Progenitor cell of endocrine pancreas (in vitro differentiated cells): ENCODE results near the gene TMC5. TPM values are rescaled to one million over a fixed set of nuclear protein-coding genes. Genes with fewer than 3 reads are reported as not detected.

Experiments
- DNase-seq: peaks from one replicate; pipeline ENCODE4 v3.0.0; 2021; ENCODE audit warnings: low spot score; ENCODE audit not compliant: unreplicated experiment
- H3K27ac Mint-ChIP-seq: 2 replicates; pipeline ENCODE4 v1.8.0; 2021; ENCODE audit warnings: mild to moderate bottlenecking, moderate library complexity, mixed read lengths
- H3K27me3 Mint-ChIP-seq: 2 replicates; pipeline ENCODE4 v1.8.0; 2021; ENCODE audit warnings: mixed read lengths
- H3K36me3 Mint-ChIP-seq: 2 replicates; pipeline ENCODE4 v1.8.0; 2022; ENCODE audit warnings: mixed read lengths; ENCODE audit not compliant: insufficient read depth
- H3K4me1 Mint-ChIP-seq: 2 replicates; pipeline ENCODE4 v1.8.0; 2021; ENCODE audit warnings: low read depth, mixed read lengths
- H3K4me3 Mint-ChIP-seq: 2 replicates; pipeline ENCODE4 v1.8.0; 2021; ENCODE audit warnings: low read depth, mild to moderate bottlenecking, moderate library complexity, mixed read lengths
- H3K9me3 Mint-ChIP-seq: 2 replicates; pipeline ENCODE4 v1.8.0; 2021; ENCODE audit warnings: low read depth, mixed read lengths
- total RNA-seq: library from RNA; stranded (reverse); gene quantifications from 2 replicates; pipeline ENCODE4 v1.2.1, GENCODE V29; 2021
- TF ChIP-seq, protein P1 (sequence below): fragments of 200-600 bp; sonication (generic); IDR thresholded peaks from one replicate; pipeline ENCODE4 v1.5.0; 2021; ENCODE audit warnings: antibody characterized with exemption, mild to moderate bottlenecking; ENCODE audit not compliant: unreplicated experiment

The TMC5 gene
- total RNA-seq, 1 donor from 2014 or later = 9.9 TPM

DNA sequence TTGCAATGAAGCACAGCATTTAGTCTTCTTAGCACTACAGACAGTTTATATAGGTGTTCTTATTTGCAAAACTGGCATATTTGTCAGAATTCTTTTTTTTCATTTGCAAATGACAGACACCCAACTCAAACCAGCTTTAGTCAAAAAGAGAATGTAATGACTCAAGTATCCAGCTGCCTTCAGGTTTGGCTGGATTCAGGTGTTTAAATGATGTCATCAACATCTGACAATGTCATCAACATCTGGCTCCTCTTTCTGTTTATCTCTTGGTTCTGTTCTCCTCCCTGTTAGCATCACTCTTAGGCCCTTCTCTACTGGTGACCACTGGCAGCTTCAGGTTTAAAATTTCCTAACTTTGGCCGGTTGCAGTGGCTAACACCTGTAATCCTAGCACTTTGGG lies 18.9 kb downstream of the TMC5 start:
- no peak for DNase-seq
- no peak overlapping the region for H3K4me3 Mint-ChIP-seq
- H3K4me1 Mint-ChIP-seq = peaks cover 14% of the 10 kb centered on the region
- TF ChIP-seq, protein P1, sequence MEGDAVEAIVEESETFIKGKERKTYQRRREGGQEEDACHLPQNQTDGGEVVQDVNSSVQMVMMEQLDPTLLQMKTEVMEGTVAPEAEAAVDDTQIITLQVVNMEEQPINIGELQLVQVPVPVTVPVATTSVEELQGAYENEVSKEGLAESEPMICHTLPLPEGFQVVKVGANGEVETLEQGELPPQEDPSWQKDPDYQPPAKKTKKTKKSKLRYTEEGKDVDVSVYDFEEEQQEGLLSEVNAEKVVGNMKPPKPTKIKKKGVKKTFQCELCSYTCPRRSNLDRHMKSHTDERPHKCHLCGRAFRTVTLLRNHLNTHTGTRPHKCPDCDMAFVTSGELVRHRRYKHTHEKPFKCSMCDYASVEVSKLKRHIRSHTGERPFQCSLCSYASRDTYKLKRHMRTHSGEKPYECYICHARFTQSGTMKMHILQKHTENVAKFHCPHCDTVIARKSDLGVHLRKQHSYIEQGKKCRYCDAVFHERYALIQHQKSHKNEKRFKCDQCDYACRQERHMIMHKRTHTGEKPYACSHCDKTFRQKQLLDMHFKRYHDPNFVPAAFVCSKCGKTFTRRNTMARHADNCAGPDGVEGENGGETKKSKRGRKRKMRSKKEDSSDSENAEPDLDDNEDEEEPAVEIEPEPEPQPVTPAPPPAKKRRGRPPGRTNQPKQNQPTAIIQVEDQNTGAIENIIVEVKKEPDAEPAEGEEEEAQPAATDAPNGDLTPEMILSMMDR = no peak
- peaks cover 12% of the 10 kb centered on the region for H3K36me3 Mint-ChIP-seq
- no peaks in the 10 kb centered on the region for H3K9me3 Mint-ChIP-seq
- H3K27ac Mint-ChIP-seq = no peak overlapping the region
- no peaks in the 10 kb centered on the region for H3K27me3 Mint-ChIP-seq

- no peaks in the 10 kb centered on the region for H3K27me3 Mint-ChIP-seq
- TF ChIP-seq, protein P1 = no peak
- peaks cover 12% of the 10 kb centered on the region for H3K36me3 Mint-ChIP-seq
- no peaks in the 10 kb centered on the region for H3K9me3 Mint-ChIP-seq
- H3K4me3 Mint-ChIP-seq = no peak overlapping the region
- H3K4me1 Mint-ChIP-seq = peaks cover 12% of the 10 kb centered on the region
- H3K27ac Mint-ChIP-seq = no peak overlapping the region
- no peak for DNase-seq
Observed at GRCh38 chr16:19437280-19437679, 19.6 kb downstream of the TMC5 start.

GRCh38 chr16:19438739-19439138 lies 21.1 kb downstream of the TMC5 start:
- DNase-seq = no peak
- Mint-ChIP-seq H3K4me3 (no peak overlapping the region), H3K4me1 (peaks cover under 1% of the 10 kb centered on the region), H3K27ac (no peak overlapping the region), H3K27me3 (no peaks in the 10 kb centered on the region), H3K36me3 (peaks cover 17% of the 10 kb centered on the region), H3K9me3 (peaks cover 3% of the 10 kb centered on the region)
- TF ChIP-seq, protein P1 = no peak

DNA sequence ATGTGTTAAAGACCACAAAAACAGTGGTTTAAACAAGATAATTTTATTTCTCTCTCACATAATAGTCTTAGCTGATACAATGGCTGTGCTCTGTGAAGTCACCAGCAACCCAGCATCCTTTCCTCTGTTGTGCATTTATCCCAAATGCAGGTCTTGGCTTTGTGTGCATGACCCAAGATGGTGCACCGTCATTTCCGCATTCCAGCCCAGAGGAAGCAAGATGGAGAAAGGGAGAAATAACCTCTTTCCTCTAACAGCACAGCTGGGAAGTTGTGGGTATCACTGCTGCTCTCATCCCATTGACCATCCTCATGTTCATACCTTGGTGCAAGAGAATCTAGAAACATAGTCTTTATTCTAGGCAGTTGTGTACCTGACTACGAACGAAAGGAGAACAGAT lies 21.8 kb downstream of the TMC5 start:
- H3K27me3 Mint-ChIP-seq = no peaks in the 10 kb centered on the region
- no peaks in the 10 kb centered on the region for H3K4me1 Mint-ChIP-seq
- H3K36me3 Mint-ChIP-seq = peaks cover 19% of the 10 kb centered on the region
- no peak overlapping the region for H3K4me3 Mint-ChIP-seq
- TF ChIP-seq, protein P1 = no peak
- peaks cover 4% of the 10 kb centered on the region for H3K9me3 Mint-ChIP-seq
- no peak overlapping the region for H3K27ac Mint-ChIP-seq
- no peak for DNase-seq

DNA sequence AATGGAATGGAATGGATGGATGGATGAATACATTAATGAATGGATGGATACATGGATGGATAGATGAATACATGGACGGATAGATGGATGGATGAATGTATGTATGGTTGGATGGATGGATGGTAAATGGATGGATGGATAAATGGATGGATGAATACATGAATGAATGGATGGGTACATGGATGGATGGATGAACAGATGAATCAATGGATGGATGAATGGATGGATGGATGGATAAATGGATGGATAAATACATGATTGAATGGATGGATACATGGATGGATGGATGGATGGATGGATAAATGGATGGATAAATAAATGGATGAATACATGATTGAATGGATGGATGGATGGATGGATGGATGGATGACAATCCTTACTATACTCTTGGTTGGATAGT lies 26.0 kb downstream of the TMC5 start:
- peaks cover 18% of the 10 kb centered on the region for H3K36me3 Mint-ChIP-seq
- TF ChIP-seq, protein P1 = no peak
- no peak overlapping the region for H3K4me3 Mint-ChIP-seq
- no peak overlapping the region for H3K27ac Mint-ChIP-seq
- H3K9me3 Mint-ChIP-seq = peaks cover 7% of the 10 kb centered on the region
- H3K27me3 Mint-ChIP-seq = no peaks in the 10 kb centered on the region
- no peaks in the 10 kb centered on the region for H3K4me1 Mint-ChIP-seq
- no peak for DNase-seq
